NCI-H446 (cell line): ENCODE data around the gene CAPN6.
A peak's percentile ranks its signal among the peaks of the same experiment; 100 is the strongest.

Source experiments
- DNase-seq, 2 experiments: peaks; one replicate each; lab custom pipeline; 2025; lab: John Stamatoyannopoulos, UW

The CAPN6 gene, protein sequence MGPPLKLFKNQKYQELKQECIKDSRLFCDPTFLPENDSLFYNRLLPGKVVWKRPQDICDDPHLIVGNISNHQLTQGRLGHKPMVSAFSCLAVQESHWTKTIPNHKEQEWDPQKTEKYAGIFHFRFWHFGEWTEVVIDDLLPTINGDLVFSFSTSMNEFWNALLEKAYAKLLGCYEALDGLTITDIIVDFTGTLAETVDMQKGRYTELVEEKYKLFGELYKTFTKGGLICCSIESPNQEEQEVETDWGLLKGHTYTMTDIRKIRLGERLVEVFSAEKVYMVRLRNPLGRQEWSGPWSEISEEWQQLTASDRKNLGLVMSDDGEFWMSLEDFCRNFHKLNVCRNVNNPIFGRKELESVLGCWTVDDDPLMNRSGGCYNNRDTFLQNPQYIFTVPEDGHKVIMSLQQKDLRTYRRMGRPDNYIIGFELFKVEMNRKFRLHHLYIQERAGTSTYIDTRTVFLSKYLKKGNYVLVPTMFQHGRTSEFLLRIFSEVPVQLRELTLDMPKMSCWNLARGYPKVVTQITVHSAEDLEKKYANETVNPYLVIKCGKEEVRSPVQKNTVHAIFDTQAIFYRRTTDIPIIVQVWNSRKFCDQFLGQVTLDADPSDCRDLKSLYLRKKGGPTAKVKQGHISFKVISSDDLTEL

DNA sequence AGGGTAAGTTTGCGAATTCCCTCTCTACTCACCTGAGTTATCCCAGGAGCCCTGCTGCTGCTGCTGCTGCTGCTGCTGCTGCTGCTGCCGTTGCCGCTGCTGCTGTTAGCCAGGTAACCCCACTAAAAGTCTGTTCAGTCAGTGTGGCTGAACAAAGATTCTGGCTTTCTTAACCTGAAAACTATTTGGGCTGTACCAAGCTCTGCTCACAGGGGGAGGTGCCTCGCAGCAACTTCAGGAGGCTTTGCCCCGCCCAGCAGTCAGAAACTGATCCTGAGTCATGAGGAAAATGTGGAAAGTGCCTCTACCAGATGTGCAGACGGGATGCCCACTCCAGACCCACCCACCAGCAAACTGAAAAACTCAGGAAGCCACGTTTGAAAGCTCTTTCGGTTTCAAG lies at the start of gene CAPN6:
Gene CAPN6 (minus strand): TSS at position 145 of the 400 bp plus-strand sequence. CDS start 6,547 bp downstream, outside the sequence.
- DNase-seq: no peak

DNA sequence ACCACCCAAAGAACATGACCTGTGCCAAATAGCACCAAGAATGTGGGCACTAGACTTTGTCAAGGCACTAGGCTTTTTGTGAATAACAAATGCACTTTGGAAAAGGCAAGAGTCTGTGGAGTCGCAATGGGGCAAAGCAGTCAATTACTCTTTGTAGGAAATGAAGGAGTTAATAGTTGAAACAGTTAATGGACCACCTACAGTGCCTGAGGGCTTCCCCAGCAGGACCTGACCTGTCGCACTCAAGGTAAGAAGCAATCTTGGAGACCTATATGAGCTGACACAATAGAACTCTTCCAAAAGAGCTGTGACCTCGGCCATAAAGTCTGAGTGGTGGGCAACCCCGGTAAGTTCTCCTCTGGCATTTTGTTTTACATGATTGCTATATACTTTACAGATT lies 49.2 kb upstream of the CAPN6 start:
- DNase-seq: no peak

DNA sequence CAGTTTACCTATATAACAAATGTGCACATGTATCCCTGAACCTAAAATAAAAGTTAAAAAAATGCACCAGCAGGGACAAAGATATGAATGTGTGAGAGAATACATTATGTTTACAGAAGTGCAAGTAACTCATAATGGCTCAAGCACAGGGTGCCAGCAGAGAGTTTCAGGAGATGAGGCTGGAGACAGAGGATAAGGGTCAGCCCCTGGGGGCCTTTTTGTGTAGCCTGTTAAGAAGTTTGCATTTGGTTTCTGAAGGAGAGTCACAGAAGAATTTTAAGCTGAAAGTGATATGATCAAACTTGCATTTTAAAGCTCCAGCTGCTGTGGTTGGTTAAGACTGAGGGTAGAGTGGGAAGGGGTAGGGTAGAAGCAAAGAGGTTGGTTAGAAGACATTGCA lies 48.6 kb upstream of the CAPN6 start:
- DNase-seq: no peak

DNA sequence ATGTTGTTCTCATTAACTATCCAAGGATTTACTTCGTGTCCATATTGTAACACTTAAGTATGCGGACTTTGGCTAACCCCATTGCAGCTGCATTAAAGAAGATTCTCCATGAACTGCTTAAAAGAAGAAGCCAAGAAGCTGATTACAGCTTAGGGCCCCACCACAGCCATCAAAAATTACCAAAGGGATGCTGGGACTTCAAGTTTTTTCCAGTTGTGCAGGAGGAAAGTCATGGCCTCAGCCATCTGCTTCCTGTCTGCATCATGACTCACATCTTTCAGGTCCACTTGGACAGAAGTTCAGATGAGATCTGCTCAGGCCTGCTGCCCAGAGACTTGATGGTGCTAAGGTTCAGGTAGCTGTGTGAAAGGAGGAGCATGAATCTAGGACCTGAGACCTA lies 38.8 kb upstream of the CAPN6 start:
- no peak for DNase-seq

DNA sequence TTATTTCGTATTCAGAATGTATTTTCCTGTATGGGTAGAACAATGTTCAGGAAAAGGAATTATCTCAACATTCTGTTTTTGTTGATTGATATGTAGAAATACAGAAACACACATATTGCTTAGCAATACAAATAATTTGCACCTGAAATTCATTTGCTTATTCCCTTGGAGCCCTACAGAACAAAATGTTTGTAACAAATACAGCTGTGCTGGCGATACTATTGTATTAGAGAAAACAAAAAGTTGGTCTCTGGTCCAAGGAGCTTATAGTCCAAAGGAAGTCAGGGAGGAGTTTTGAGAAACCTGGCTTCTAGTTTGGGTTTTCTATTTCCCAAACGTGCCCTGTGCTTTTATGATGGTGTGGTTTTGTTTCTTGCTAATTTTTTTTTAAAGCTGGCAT lies 37.8 kb upstream of the CAPN6 start:
- DNase-seq: no peak

DNA sequence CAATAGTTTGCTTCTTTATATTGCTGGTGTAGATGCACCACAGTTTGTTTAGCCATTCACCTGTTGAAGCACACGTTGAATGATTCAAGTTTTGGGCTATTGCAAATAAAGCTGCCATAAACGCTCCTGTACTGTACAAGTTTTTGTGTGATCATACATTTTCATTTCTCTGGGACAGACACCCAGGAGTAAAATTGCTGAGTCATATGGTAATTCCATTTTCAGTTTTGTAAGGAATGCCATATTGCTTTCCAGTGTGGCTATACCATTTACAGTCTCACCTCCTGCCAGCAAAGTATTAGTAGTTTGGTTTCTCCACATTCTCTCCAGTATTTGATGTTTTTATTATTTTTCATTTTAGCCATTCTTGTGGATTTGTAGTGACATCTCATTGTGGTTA lies 32.0 kb upstream of the CAPN6 start:
- DNase-seq: no peak

DNA sequence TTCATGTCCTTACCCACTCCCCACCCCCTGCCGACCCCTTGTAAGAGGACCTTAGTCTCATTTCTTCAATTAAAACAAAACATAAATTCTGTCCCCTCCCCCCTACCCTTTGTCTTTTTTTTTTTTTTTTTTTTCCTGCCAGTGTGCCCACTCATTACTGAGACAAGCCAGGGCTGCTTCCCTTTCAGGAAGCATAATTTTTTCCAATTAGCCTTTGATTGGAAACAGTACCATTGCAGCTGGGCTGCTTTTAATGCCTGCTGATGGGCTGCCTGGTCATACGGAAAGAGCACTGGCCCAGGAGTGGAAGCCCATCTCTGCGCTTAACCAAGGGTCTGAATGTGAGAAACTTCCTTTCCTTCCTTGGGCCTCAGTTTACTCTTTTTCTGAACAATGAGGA lies 18.6 kb upstream of the CAPN6 start:
- no peak for DNase-seq

DNA sequence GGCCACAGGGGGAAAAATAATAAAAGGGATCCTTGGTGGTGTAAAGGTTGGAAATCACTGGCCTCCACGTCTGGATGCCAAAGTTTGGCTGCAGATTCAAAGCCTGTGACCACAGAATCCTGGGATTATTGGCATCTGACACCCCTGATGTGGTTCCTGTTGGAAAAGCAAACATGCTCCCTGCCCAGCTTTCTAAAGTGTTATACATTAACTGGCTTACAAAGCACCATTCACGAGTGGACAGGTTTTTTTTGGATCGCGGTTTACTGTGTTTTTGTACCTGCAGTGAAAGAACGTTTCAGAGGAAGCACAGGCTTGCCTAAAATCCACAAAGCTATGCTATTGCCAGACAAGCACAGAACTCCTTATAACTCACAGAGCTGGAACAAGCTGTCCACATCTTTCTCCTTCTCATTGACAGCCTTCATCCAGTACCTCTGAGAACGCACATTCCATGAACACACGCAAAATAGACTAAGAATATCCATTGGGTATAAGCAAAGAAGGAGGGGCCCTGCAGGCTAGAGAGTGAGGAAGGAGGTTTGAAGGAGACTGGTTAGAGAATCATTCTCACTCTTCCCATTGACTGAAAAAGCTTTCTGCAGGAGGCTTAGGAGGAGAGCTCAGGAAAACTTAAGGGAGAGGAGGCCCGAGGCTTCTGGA lies 14.5 kb upstream of the CAPN6 start:
- DNase-seq: no peak

DNA sequence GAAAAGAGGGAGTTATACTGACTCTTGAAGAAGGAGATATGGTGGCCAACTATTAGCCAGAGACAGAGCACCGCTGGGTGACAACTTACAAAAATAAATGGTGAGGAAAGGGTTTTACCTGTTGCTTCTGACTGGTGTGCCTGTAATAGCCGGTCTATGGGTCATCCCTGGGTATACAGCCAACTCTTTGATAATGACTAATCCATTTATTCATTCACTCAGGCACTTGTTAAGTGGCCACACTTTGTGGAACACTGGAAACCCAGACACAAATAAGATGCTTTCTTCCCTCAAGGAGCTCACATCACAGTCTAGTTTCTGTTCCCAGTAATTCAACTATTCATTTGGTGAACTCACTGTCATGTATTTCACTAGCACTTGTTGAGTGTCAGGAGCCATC lies 13.2 kb upstream of the CAPN6 start:
- DNase-seq: no peak

DNA sequence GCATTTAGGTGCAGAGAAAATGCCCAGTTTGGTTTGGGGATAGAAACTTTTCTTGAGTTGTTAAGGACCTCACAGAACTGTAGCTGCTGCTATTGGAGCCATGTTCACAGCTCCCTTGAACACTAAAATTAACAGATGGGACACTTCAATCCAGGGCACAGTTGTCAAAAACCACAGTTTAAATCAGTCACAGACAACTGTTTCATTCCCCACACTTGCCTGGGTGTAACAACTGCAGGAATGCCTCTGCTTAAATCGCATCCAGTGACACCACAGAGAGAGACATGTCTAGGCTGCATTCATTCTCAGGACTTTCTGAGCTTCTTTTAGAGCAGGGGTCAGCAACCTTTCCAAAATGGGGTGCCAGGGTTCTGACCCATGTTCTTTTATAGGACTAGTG lies 12.7 kb upstream of the CAPN6 start:
- no peak for DNase-seq

DNA sequence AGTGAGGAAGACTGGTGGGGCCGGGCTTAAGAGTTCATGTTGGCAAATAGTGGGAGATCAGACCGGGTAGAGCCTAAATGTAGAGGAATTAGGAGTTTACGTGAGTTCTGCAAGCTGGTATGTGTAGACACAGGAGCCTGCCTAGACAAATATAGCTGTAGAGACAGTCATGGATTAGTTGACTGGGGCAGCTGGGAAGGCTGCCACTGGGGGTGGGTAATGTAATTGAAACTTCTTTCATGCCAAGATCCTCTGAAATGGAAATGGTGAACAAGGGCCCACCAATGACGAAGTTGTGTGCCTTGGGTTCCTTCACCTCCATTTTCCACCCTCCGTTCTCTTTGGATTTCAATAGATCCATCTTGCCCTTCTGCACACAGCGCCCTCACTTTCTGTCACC lies 11.9 kb upstream of the CAPN6 start:
- DNase-seq: no peak

DNA sequence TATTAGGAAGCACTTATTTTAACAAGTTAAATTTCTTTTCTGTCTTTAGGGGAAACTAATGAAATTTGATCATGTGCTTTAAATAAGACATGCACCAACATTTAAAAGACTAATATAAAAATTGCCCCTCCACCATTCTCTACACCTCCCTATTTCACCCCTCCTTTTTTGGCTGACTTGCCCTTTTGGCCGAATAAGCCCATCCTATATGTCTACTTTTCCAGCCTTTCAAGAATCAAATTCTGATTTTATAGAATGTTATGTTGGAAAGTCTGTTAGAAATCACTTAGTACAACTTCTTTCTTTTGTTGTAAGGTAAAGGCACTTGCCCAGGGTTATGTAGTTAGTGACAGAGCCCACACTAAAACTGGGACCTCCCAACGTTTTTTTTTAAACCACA lies 1.8 kb downstream of the CAPN6 start:
- DNase-seq: no peak

DNA sequence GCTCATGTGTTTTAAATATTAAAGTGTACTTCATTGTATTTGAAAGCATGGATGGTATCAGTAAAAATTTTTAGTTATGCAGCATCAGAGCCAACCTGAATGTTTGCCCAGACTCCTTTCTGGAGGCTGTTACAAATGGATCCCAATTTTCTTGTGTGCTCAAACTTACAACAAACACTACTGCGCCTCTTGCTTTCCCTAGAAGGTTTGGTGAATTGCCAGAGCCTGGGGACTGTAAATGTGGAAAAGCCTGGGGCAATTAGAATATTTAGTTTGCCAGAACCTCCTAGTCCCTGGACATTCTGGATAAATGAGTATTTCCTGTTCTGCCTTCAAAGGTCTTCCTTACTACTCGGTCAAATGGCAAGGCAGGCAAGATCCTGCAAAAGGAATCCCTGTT lies 4.8 kb downstream of the CAPN6 start:
- peak in 1 of 2 experiments; percentile 2 for DNase-seq

DNA sequence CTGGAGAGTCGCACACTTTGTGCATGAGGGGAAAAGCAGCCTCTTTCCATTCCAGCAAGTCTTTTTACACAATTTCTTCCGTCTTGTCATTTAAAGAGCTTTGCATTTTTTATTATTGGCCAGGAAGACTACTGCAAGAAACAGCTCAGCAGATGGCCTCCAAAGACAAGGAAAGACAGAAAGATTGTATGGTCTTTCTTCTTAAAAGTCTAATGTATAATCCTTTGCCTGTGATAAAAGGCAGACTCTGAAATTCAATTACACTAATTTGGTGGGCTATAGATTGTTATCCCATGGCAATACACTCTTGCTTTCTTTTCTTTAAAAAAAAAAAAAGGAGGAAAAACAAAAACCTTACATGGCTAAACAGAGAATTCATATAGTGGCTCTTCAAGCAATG lies 5.9 kb downstream of the CAPN6 start:
- no peak for DNase-seq

DNA sequence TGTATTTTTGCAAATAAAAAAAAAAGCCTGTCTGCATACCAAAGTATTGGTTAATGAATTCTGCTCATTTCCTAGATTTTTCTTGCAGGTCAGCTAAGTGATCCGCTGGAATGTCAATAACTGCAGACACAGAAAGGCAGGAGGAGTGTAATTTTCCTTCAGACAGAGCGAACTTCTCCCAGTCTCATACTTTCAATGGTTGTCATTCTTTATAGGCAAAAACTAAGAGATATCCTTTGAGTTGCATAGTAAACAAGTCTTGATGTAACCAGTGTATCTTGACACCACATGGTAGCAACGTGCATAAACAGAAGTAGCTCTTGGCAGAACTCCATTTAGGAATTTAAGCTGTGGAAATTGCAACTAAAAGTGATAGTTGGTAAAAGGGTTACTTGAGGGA lies 8.2 kb downstream of the CAPN6 start:
- DNase-seq: no peak

DNA sequence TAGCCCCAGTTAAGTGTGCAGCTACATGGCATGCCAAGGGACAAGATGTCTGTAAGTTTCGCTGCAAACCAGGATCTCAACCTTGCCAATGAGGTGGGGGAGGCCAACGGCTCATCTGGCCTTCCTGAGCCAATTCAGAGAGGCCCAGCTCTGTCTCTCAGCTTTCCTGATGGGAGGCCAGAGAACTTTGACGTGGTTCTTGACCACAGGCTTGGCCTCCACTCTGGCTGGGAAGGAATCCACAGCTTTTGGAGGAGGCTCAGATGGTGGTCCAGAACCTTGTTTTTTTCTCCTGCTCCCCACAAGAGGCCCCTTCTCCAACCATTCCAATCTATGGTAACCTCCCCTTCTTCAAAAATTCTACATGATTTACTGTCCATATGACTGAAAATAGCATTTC lies 9.8 kb downstream of the CAPN6 start:
- DNase-seq: no peak

DNA sequence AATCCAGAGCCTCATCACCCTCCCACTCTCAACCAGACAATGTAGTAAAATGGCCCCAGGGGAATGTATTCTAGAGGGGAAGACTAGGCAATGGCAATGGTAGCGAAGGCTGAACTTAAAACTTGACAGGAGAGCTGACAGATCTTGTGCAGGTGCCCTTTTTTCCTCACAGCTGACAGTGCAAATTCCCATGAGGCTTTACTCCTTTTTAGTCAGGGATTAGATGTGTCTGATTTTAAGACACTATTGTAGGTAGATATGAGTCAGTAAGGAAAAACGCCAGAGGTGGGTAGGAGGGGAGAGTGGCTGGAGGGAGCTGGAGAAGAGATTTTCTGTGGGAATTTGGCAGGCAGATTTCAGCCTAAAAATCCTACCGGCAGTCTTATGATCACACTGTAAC lies 10.7 kb downstream of the CAPN6 start:
- no peak for DNase-seq

DNA sequence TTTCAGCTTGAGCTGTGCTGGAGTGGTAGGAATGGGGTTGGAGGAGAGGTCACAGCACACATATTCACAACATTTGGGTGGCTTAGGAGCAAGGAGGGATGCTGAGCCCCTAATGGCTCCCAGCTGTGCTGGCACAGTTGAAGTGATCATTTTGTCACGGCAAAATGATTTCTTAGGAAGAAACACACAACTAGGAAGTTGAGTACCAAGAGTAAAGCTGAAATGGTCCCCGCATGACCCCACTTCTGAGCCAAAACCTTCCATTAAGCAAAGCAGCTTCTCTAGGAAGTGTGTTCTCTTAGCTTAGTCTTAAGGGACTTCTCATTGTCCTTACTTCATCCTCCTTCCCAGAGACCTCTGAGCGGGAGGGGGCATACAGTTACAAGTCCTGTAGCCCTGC lies 12.6 kb downstream of the CAPN6 start:
- DNase-seq: no peak

DNA sequence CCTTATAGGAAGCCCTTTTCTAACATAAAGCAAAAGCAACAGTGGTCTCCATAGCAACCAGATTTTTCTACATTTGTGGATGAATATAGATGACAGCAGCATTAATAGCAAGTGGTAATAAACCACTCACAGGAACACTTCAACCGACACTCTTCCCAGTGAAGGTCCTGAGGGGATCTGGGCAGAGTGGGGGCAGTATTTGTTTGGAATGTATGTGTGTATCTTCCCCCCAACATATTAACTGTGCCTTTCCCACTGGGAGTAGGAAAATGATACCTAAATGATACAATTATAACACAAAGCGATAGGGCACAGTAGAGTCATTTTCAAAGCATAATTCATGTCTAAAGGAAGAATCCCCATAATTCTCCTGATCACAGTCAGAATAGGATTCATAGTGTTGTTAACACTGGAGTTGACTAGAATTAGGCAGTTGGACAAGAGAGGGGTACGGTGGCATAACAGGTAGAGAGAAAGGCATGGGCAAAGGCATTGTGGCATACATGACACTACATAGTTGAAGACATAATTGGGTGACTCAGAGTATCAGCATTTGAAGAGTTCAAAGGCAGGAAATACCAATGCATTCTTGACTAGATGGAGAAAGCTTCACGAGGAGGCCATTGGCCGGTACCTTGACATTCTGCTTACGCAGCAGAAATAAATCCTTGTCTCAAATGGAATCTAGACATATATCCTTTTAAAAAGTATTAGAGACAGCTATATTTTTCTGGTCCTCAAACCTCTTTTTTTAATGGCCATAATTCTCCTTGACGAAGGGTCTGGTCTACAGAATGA lies 15.2 kb downstream of the CAPN6 start:
- no peak for DNase-seq

DNA sequence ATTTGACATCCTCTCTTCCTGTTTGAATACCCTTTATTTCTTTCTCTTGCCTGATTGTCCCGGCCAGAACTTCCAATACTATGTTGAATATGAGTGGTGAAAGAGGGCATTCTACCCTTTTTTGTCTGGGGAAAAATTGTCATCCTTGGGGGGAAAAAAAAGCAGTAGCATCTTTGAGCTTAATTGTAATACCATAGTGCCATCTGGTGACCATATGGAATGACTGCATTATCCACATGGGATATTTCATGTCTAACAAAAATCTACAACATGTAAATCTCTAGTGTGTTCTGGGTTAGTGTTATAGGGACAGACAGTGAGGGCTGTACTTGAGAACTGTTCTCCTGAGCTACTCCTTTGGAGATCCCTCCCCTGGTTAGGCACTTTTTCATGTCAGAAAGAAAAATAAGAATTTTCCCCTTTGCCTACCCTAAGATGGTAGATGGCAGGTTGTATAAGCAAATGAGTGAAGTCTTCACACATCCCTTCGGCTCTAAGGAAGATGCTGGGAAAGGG lies 26.0 kb downstream of the CAPN6 start:
- peak in 1 of 2 experiments; percentile 31 for DNase-seq

DNA sequence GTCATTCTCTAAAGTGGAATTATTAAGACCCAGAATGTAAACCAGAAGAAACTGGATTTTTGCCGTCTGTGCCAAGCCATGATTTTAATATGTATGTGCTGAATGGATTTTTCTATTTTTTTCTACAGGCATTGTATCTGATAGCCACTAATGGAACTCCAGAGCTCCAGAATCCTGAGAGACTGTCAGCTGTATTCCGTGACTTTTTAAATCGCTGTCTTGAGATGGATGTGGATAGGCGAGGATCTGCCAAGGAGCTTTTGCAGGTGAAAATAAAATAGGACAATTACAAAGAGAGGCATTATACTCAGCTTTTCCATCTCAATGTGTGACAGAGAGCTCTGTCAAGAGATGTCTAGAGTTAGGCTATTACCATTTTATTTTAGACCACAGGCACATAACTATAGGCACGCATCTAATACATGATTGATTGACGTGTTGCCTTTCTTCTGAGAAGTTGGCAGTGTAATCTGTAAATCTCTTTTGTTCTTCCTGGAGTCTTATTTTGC lies 53.9 kb downstream of the CAPN6 start:
- no peak for DNase-seq

DNA sequence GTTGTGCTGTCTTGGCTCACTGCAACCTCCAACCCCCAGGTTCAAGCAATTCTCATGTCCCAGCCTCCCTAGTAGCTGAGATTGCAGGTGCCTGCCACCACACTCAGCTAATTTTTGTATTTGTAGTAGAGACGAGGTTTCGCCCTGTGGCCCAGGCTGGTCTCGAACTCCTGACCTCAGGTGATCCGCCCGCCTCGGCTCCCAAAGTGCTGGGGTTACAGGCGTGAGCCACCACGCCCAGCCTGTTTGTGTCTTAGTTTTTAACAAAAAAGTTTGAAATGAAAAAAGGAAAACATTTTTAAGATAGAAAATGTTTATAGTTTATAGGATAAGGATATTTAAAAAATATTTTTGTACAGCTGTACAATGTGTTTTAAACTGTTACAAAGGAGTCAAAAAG lies 62.4 kb downstream of the CAPN6 start:
- no peak for DNase-seq
